Body of pancreas (tissue), 4 donors: ENCODE measurements around the gene PKD2. TPM values are rescaled to one million over a fixed set of nuclear protein-coding genes. Genes with fewer than 3 reads are reported as not detected.

Experiments used
- ATAC-seq: fragments of 150-250 bp; one replicate; pipeline ENCODE4 v1.9.1; 2016
- DNase-seq, 4 donors: peaks; one replicate each; pipeline ENCODE4 v3.0.0-alpha.2; 2019
- H3K27ac ChIP-seq, 4 donors: fragments of 200-600 bp; sonication (generic); 1 replicate in 3 of 4; 2 replicates in 1 of 4; pipeline versions ENCODE4 v1.5.1 to v1.6.1; 2016 to 2019; ENCODE audit warnings: mild to moderate bottlenecking in 1 of 4, mixed read lengths in 1 of 4, moderate library complexity in 1 of 4
- H3K27me3 ChIP-seq, 2 donors: fragments of 200-600 bp; sonication (generic); one replicate each; pipeline ENCODE4 v1.6.0; 2016; ENCODE audit warnings: mild to moderate bottlenecking in 1 of 2
- H3K36me3 ChIP-seq, 2 donors: fragments of 200-600 bp; sonication (generic); replicated peaks in 1 of 2; 2 replicates each; pipeline ENCODE4 v1.5.1; 2016; ENCODE audit warnings: low read depth in 2 of 2; ENCODE audit not compliant: insufficient read depth in 1 of 2
- H3K4me1 ChIP-seq: fragments of 200-600 bp; sonication (generic); one replicate; pipeline ENCODE4 v1.6.0; 2016
- H3K4me3 ChIP-seq, 2 donors: fragments of 200-600 bp; sonication (generic); 1 replicate in 1 of 2; 2 replicates in 1 of 2; pipeline ENCODE4 v1.5.1; 2016 to 2019
- H3K9me3 ChIP-seq, 3 donors: fragments of 200-600 bp; sonication (generic); 1 replicate in 2 of 3; 2 replicates in 1 of 3; pipeline ENCODE4 v1.5.1; 2016
- CTCF ChIP-seq, 7 experiments: fragments of 450-650 bp in 4 of 7; fragments of 200-600 bp in 3 of 7; sonication (generic) in 3 of 7; IDR thresholded peaks; one replicate each; pipeline ENCODE4 v1.5.1; 2016 to 2019; ENCODE audit warnings: antibody characterized with exemption in 7 of 7
- POLR2A ChIP-seq, 3 donors: fragments of 450-650 bp; IDR thresholded peaks; one replicate each; pipeline ENCODE4 v1.6.1; 2016; ENCODE audit warnings: antibody characterized with exemption in 3 of 3, mild to moderate bottlenecking in 2 of 3
- WGBS, 2 donors: methylation state at CpG; one replicate each; pipeline ENCODE4 v1.1.5; 2017; 5-methylcytosine and 5-hydroxymethylcytosine counted together
- intact Hi-C: fragments of 100-400 bp; cut with DNase I; formaldehyde crosslinking; loops from one replicate; pipeline ENCODE4 v1.15.1; 2023
- total RNA-seq, 2 donors: library from RNA; depleted of rRNA; stranded (reverse); fragments of >200 nt; gene quantifications; one replicate each; pipeline ENCODE4 v1.1.0, GENCODE V29; 2016

PKD2 gene
- total RNA-seq, 2 donors from 2014 or later = 29.8 to 33.6 TPM

- no peak overlapping the region for H3K27ac ChIP-seq
- WGBS, 2 donors = 89 to 97% methylated on average over 7 of the region's 7 CpGs
- H3K4me1 ChIP-seq = no peaks in the 10 kb centered on the region
- TF ChIP-seq POLR2A (IDR thresholded peaks at IDR 0.05) (no peak), CTCF (IDR thresholded peaks at IDR 0.05) (no peak)
- H3K36me3 ChIP-seq = peaks cover 0 to 6% of the 10 kb centered on the region in 2 donors
- DNase-seq = no peak
- H3K27me3 ChIP-seq = no peaks in the 10 kb centered on the region
- no peak for ATAC-seq
- H3K9me3 ChIP-seq = no peaks in the 10 kb centered on the region
- no peak overlapping the region for H3K4me3 ChIP-seq
- intact Hi-C loops = no loop called here
Observed at GRCh38 chr4:88077911-88078524, 70.6 kb downstream of the PKD2 start.

GRCh38 chr4:88078579-88078978, 71.1 kb downstream of the PKD2 start:
- DNase-seq (no peak), ATAC-seq (no peak)
- H3K4me1 ChIP-seq = no peaks in the 10 kb centered on the region
- intact Hi-C loops = no loop called here
- H3K36me3 ChIP-seq = peaks cover 0 to 6% of the 10 kb centered on the region in 2 donors
- WGBS, 2 donors = 49 to 56% methylated on average over 2 of the region's 2 CpGs
- H3K9me3 ChIP-seq = no peaks in the 10 kb centered on the region
- no peak overlapping the region for H3K4me3 ChIP-seq
- H3K27ac ChIP-seq = no peak overlapping the region
- H3K27me3 ChIP-seq = no peaks in the 10 kb centered on the region
- no peak for TF ChIP-seq POLR2A (IDR thresholded peaks at IDR 0.05)
- TF ChIP-seq CTCF (IDR thresholded peaks at IDR 0.05) = no peak

- H3K4me1 ChIP-seq = no peaks in the 10 kb centered on the region
- no peak for DNase-seq
- H3K27me3 ChIP-seq = no peaks in the 10 kb centered on the region
- H3K27ac ChIP-seq = no peak overlapping the region
- no peak for ATAC-seq
- WGBS, 2 donors = 82 to 86% methylated on average over 1 of the region's 1 CpG
- no peaks in the 10 kb centered on the region for H3K9me3 ChIP-seq
- H3K36me3 ChIP-seq = peaks cover 0 to 4% of the 10 kb centered on the region in 2 donors
- H3K4me3 ChIP-seq = no peak overlapping the region
- TF ChIP-seq CTCF (IDR thresholded peaks at IDR 0.05) = no peak
- TF ChIP-seq POLR2A (IDR thresholded peaks at IDR 0.05) = no peak
- intact Hi-C loops = no loop called here
Observed at GRCh38 chr4:88080626-88081025, 73.2 kb downstream of the PKD2 start.

- Histone ChIP-seq H3K36me3 (no peaks in the 10 kb centered on the region), H3K4me1 (no peaks in the 10 kb centered on the region), H3K4me3 (no peak overlapping the region), H3K9me3 (no peaks in the 10 kb centered on the region), H3K27me3 (no peaks in the 10 kb centered on the region), H3K27ac (no peak overlapping the region)
- no peak for TF ChIP-seq CTCF (IDR thresholded peaks at IDR 0.05)
- intact Hi-C loops = no loop called here
- ATAC-seq (no peak), DNase-seq (no peak)
- 79 to 93% methylated on average over 1 of the region's 1 CpG for WGBS, 2 donors
Observed at GRCh38 chr4:88087004-88087403, 79.6 kb downstream of the PKD2 start.

DNA sequence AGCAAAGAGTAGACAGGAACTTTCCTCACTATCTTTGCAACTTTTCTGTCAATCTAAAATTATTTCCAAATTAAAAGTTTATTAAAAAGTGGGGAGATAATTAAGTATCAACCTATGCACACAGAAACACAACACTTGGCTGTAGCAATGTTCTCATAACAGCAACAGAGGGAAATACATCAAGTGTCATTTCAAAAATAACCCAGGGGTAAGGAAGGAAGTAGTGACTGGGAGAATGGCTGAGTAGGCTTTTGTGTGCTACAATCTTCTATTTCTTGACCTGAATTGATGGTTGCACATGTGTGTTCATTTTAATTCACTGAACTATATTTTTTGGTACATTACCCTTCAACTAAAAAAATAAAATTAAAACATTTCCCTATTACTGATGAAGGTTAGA, 83.5 kb downstream of the PKD2 start:
- H3K4me3 ChIP-seq = no peak overlapping the region
- no peaks in the 10 kb centered on the region for H3K36me3 ChIP-seq
- intact Hi-C loops = no loop called here
- H3K9me3 ChIP-seq = no peaks in the 10 kb centered on the region
- H3K4me1 ChIP-seq = no peaks in the 10 kb centered on the region
- H3K27ac ChIP-seq = no peak overlapping the region
- no peaks in the 10 kb centered on the region for H3K27me3 ChIP-seq
- ATAC-seq (no peak), DNase-seq (no peak)
- TF ChIP-seq CTCF (IDR thresholded peaks at IDR 0.05) = no peak
- TF ChIP-seq POLR2A (IDR thresholded peaks at IDR 0.05) = no peak
